ENCODE results near the gene FHIT. TPM values are rescaled to one million over a fixed set of nuclear protein-coding genes. Genes with fewer than 3 reads are reported as not detected.

FHIT gene
- total RNA-seq, 4 donors from 2014 or later = 3.5 to 17.0 (median 16.7) TPM

DNA sequence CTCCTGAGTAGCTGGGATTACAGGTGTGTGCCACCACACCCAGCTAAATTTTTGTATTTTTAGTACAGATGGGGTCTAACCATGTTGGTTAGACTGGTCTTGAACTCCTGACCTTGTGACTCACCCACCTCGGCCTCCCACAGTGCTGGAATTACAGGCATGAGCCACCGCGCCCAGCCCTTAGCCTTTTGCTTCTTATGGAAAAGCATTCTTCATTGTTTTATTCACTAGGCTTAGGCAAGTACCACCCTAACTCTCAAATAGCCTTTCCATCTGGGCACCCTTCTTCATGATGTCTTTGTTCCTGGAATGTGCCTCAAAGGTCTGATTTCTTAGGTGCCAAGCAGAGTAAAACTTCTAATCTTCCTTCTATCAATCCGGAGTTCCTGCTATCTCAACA, 641.8 kb downstream of the FHIT start:
- Histone ChIP-seq H3K4me1 (no peaks in the 10 kb centered on the region), H3K4me3 (no peak overlapping the region), H3K27ac (no peak overlapping the region), H3K27me3 (no peaks in the 10 kb centered on the region), H3K36me3 (no peaks in the 10 kb centered on the region), H3K9me3 (no peaks in the 10 kb centered on the region)
- TF ChIP-seq, protein P1, sequence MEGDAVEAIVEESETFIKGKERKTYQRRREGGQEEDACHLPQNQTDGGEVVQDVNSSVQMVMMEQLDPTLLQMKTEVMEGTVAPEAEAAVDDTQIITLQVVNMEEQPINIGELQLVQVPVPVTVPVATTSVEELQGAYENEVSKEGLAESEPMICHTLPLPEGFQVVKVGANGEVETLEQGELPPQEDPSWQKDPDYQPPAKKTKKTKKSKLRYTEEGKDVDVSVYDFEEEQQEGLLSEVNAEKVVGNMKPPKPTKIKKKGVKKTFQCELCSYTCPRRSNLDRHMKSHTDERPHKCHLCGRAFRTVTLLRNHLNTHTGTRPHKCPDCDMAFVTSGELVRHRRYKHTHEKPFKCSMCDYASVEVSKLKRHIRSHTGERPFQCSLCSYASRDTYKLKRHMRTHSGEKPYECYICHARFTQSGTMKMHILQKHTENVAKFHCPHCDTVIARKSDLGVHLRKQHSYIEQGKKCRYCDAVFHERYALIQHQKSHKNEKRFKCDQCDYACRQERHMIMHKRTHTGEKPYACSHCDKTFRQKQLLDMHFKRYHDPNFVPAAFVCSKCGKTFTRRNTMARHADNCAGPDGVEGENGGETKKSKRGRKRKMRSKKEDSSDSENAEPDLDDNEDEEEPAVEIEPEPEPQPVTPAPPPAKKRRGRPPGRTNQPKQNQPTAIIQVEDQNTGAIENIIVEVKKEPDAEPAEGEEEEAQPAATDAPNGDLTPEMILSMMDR (IDR thresholded peaks at IDR 0.05) = no peak
- no peak for TF ChIP-seq POLR2A (IDR thresholded peaks at IDR 0.05)
- DNase-seq = no peak

DNA sequence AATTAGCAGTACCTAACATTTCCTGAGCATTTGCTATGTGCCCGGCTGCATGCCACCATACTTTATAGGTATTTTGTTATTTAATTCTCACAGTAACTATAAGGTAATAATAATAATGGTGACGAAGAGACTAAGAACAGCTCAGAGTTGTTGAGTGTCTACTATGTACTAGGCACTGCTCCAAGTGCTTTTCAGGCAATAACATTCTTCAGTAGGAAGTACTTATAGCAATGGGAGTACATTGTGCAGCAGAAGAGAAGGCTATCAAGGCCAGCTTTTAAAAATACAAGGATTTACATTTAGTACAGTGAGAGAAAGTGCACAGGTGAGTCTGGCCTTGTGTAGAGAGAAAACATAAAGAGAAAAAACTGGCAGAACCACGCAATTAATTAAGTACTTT, 647.4 kb downstream of the FHIT start:
- TF ChIP-seq POLR2A (IDR thresholded peaks at IDR 0.05) = no peak
- TF ChIP-seq, protein P1 (IDR thresholded peaks at IDR 0.05) = no peak
- Histone ChIP-seq H3K4me1 (no peaks in the 10 kb centered on the region), H3K4me3 (no peak overlapping the region), H3K27me3 (no peaks in the 10 kb centered on the region), H3K27ac (no peak overlapping the region), H3K36me3 (no peaks in the 10 kb centered on the region), H3K9me3 (no peaks in the 10 kb centered on the region)
- DNase-seq = no peak

DNA sequence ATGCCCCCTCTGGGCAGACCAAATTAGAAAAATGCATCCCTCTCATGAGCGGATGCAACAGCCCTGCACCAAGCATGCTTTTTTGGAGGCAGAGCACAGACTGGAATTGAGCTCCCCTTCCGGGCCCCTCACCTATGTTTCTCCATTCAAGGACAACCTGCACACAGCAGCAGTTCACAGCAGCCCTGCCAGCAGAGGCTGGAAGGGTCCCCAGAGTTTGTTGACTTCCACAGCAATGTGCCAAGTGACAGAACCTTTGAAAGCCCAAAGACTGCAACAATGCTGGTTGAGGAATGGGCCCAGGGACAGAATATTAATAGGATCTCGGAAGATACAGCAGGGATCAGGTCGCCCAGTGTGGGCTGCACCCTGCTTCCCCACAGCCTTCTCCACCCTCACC, 650.4 kb downstream of the FHIT start:
- DNase-seq = no peak
- no peaks in the 10 kb centered on the region for H3K4me1 ChIP-seq
- TF ChIP-seq, protein P1 (IDR thresholded peaks at IDR 0.05) = no peak
- TF ChIP-seq POLR2A (IDR thresholded peaks at IDR 0.05) = no peak
- no peak overlapping the region for H3K4me3 ChIP-seq
- no peaks in the 10 kb centered on the region for H3K36me3 ChIP-seq
- no peak overlapping the region for H3K27ac ChIP-seq
- no peaks in the 10 kb centered on the region for H3K9me3 ChIP-seq
- no peaks in the 10 kb centered on the region for H3K27me3 ChIP-seq

DNA sequence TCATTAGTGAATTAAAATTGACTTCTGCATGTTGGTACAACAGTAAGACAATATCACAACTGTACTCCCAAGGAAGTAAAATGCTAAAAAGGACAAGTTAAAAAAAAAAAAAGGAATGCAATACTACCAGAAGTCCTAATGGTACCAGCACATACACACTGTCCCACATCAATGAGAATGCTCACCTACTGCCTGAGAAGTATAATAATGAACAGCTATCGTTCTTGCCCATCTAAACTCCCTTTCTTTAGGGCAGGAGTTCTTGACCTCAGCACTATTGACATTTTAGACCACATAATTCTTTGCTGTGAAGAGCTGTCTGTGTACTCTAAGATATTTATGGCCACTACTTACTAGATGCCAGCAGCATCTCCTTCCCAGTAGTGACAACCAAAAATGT, 651.7 kb downstream of the FHIT start:
- H3K36me3 ChIP-seq = no peaks in the 10 kb centered on the region
- no peak for TF ChIP-seq POLR2A (IDR thresholded peaks at IDR 0.05)
- TF ChIP-seq, protein P1 (IDR thresholded peaks at IDR 0.05) = no peak
- H3K9me3 ChIP-seq = no peaks in the 10 kb centered on the region
- H3K4me3 ChIP-seq = no peak overlapping the region
- no peaks in the 10 kb centered on the region for H3K4me1 ChIP-seq
- no peak overlapping the region for H3K27ac ChIP-seq
- no peaks in the 10 kb centered on the region for H3K27me3 ChIP-seq
- no peak for DNase-seq

DNA sequence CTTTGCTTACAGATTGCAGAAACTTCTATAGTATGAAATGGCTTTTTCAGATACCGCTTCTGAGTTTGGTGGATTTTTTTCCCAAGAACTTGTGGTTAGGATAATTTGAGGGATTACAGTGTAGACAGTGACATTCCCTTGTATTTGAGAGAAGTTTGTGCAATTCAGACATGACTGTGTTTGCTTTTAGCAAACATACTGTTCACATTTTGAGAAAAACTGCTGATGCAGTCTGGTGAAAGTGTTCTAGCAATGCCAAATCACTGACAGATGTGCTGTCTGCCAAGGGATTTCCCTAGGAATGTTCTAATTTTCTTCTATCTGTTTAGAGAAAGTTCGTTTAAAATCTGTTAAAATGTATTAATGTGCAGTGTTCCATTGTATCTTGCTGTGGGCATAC, 652.6 kb downstream of the FHIT start:
- TF ChIP-seq, protein P1 (IDR thresholded peaks at IDR 0.05) = no peak
- TF ChIP-seq POLR2A (IDR thresholded peaks at IDR 0.05) = no peak
- H3K36me3 ChIP-seq = no peaks in the 10 kb centered on the region

DNA sequence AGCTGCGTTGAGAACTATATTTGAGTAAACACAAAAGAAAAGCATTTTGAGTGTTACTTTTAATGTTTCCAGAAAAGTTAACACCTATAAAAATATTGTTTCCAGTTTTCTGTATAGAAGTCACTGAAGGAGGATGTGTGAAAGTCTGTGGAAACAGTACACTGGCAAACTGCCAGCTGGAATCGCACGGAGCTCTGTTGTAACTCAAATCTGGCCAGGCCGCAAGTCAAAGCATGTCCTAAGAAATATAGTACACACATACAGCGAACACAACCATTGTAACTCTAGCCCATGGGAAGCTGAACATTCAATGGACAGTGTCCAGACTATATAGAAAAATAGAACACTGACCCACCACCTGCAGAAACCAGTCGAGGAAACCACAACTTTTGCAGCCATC, 657.2 kb downstream of the FHIT start:
- no peaks in the 10 kb centered on the region for H3K27me3 ChIP-seq
- H3K27ac ChIP-seq = no peak overlapping the region
- DNase-seq = peak; percentile 28 to 63 (median 50)
- no peaks in the 10 kb centered on the region for H3K9me3 ChIP-seq
- no peaks in the 10 kb centered on the region for H3K36me3 ChIP-seq
- peaks cover 0 to 4% (median 0%) of the 10 kb centered on the region in 4 donors for H3K4me1 ChIP-seq
- H3K4me3 ChIP-seq = no peak overlapping the region
- TF ChIP-seq, protein P1 (IDR thresholded peaks at IDR 0.05) = no peak
- no peak for TF ChIP-seq POLR2A (IDR thresholded peaks at IDR 0.05)

More for the DNA sequence above, 652.6 kb downstream of the FHIT start:
- Histone ChIP-seq H3K4me1 (peaks cover 0 to 4% (median 0%) of the 10 kb centered on the region in 4 donors), H3K27me3 (no peaks in the 10 kb centered on the region), H3K4me3 (no peak overlapping the region), H3K9me3 (no peaks in the 10 kb centered on the region), H3K27ac (no peak overlapping the region)
- DNase-seq = no peak

Measured in Peyer's patch (tissue), 4 donors.